HG03196 (cell line): ENCODE results near the gene PRKCQ.
A peak's percentile ranks its signal among the peaks of the same experiment; 100 is the strongest.

Source experiments
- ATAC-seq: cut with Tn5 transposase; IDR thresholded peaks from one replicate; pipeline ENCODE4 v1.9.1; 2021; ENCODE audit not compliant: unreplicated experiment

The PRKCQ gene

GRCh38 chr10:6528198-6528950 lies 51.7 kb downstream of the PRKCQ start:
- no peak for ATAC-seq

- ATAC-seq, result no peak
These were observed 54.4 kb downstream of the PRKCQ start for GRCh38 chr10:6525599-6526165.

GRCh38 chr10:6522230-6522629 lies 57.8 kb downstream of the PRKCQ start:
- no peak for ATAC-seq

GRCh38 chr10:6520138-6520537 lies 59.9 kb downstream of the PRKCQ start:
- ATAC-seq, result no peak

GRCh38 chr10:6518791-6519429 lies 61.2 kb downstream of the PRKCQ start:
- ATAC-seq, result no peak

GRCh38 chr10:6516929-6517284 lies 63.2 kb downstream of the PRKCQ start:
- no peak for ATAC-seq

GRCh38 chr10:6516281-6516928 lies 63.7 kb downstream of the PRKCQ start:
- no peak for ATAC-seq

GRCh38 chr10:6514844-6515780 lies 65.0 kb downstream of the PRKCQ start:
- ATAC-seq, result no peak

GRCh38 chr10:6514180-6514579 lies 65.9 kb downstream of the PRKCQ start:
- ATAC-seq, result no peak

- no peak for ATAC-seq
These were observed 66.6 kb downstream of the PRKCQ start for GRCh38 chr10:6513476-6513875.

- no peak for ATAC-seq
These were observed 67.9 kb downstream of the PRKCQ start for GRCh38 chr10:6512182-6512581.

- ATAC-seq, result no peak
These were observed 68.7 kb downstream of the PRKCQ start for GRCh38 chr10:6511347-6511746.

- peak; percentile 81 for ATAC-seq
These were observed 72.8 kb downstream of the PRKCQ start for GRCh38 chr10:6507311-6507710.

- no peak for ATAC-seq
These were observed 74.8 kb downstream of the PRKCQ start for GRCh38 chr10:6505300-6505699.

GRCh38 chr10:6504296-6504695 lies 75.8 kb downstream of the PRKCQ start:
- ATAC-seq, result no peak

GRCh38 chr10:6503171-6503570 lies 76.9 kb downstream of the PRKCQ start:
- ATAC-seq, result no peak

- no peak for ATAC-seq
These were observed 78.1 kb downstream of the PRKCQ start for GRCh38 chr10:6501931-6502330.

- ATAC-seq, result no peak
These were observed 80.1 kb downstream of the PRKCQ start for GRCh38 chr10:6499974-6500373.

GRCh38 chr10:6498771-6499170 lies 81.3 kb downstream of the PRKCQ start:
- ATAC-seq, result no peak

- ATAC-seq, result no peak
These were observed 82.5 kb downstream of the PRKCQ start for GRCh38 chr10:6497620-6498019.
